HS-27A (cell line): ENCODE measurements around the gene DPM3.
"Not testable (repeated sequence)": the region's sequence is repeated elsewhere in the genome, so short reads cannot be mapped to it uniquely, and the experiment has no call there.

Experiments
- DNase-seq: peaks from one replicate; pipeline ENCODE4 v3.0.0-alpha.2; 2012; ENCODE audit warnings: low read depth, missing footprints

The DPM3 gene

GRCh38 chr1:155125511-155125945 lies 14.8 kb downstream of the DPM3 start:
- DNase-seq = no peak

DNA sequence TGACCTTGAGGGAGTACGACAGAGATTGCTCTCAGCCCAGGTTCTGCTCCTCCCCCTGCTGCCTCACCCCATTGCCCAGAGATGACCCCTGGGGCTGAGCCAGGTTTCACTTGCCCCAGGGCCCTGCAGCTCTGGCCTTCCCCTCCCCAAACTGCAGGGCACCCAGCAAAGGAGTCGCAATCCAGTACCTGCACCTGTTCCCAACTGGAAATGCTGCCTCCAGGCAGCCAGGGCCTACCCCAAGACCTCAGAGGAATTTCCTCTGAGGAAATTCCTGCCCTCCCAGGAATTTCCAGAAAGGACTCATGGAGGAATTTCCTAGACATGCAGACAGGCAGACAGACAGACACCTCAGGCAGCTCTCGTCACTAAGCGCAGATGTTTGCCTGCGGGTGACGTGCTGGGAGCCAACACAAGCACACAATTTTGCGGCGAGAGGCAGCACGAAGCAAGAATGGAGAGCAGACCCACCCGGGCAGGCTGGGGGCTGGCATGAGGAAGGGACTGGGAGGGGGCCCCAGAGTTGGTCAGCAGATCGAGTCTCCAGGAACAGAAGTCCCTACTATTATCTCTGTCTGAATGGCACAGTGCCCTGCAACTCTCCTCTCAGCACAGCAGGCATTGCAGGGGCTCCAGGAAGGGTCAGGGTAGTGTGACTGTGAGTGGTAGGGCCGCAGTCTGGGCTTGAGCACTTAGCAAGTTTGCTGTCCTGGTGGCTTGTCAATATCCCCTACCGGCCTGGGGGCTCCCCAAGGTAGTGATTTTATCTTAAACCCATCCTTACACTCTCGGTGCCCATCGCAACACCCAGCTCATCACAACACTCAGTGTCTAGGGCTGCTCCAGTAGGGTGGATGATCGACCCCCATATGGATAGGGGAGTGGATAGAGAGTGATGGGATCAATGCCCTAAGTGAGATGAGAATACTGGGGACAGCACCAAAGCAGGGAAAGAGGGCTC lies 15.5 kb downstream of the DPM3 start:
- DNase-seq = no peak

- DNase-seq = no peak
Observed at GRCh38 chr1:155123801-155124200, 16.5 kb downstream of the DPM3 start.

GRCh38 chr1:155122308-155122707 lies 18.0 kb downstream of the DPM3 start:
- no peak for DNase-seq

GRCh38 chr1:155121249-155121648 lies 19.1 kb downstream of the DPM3 start:
- DNase-seq = no peak

- DNase-seq = no peak
Observed at GRCh38 chr1:155120253-155120652, 20.1 kb downstream of the DPM3 start.

GRCh38 chr1:155118090-155118489 lies 22.2 kb downstream of the DPM3 start:
- not testable (repeated sequence) for DNase-seq

DNA sequence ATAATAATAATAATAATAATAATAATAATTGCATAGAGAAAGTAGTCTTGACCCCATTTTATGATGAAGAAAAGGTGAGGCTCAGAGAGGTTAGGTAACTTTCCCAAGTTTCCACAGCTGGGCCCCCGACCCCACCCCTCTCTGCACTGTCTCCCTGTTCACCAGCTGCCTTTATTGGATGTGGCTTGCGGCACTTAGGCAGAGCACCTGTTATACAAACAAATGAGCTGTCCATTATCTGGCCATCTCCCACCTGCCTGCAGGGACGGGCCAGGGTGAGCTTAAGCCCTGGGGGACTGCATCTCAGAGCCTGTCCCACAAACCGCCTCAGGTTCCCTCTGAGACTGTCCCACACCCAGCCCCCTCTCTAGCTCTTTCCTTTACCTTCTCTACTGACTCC lies 22.7 kb downstream of the DPM3 start:
- no peak for DNase-seq

GRCh38 chr1:155116113-155116764 lies 24.1 kb downstream of the DPM3 start:
- DNase-seq = no peak

DNA sequence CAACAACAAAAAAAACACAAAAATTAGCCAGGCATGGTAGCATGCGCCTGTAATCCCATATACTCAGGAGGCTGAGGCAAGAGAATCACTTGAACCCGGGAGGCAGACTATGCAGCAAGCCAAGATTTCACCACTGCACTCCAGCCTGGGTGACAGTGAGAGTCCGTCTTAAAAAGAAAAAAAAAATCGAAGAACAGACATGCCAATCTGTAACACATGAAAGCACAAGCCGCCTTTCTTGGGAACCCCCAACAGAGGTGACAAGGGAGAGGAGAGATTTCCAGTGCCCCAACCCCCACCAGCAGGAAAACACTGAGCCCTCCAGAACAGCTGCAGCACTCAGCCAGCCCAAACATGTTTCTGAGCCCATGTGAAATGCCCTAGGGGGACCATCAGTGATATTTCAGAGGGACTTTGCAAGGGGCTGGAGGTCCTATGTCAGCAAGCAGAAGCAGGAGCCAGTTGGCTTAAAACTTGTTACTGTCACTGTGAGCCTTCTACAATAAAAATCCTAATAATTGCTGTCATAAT lies 26.8 kb downstream of the DPM3 start:
- DNase-seq = no peak

DNA sequence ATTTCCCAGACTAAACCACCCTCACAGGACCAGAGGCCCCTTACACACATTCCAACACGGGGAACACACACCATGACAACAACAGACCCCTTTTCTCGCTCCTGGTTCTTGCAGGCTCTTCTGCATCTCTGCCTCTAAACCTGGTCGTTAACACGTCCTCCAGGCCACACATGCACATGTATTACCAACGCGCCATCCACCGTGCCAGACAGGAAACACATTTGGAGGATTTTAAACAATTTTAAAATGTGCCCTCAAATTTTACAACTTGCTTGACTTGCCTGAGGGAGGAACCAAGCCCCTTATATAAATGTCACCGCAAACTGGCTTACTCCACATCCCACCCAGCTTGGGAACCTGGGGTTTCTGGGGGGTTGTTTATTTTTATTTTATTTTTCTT lies 29.5 kb downstream of the DPM3 start:
- DNase-seq = no peak

- no peak for DNase-seq
Observed at GRCh38 chr1:155110381-155110780, 29.9 kb downstream of the DPM3 start.

- DNase-seq = no peak
Observed at GRCh38 chr1:155108296-155108695, 32.0 kb downstream of the DPM3 start.

GRCh38 chr1:155107309-155108264 lies 32.7 kb downstream of the DPM3 start:
- DNase-seq = no peak

- DNase-seq = no peak
Observed at GRCh38 chr1:155106862-155107261, 33.5 kb downstream of the DPM3 start.

- DNase-seq = no peak
Observed at GRCh38 chr1:155105604-155106011, 34.7 kb downstream of the DPM3 start.

DNA sequence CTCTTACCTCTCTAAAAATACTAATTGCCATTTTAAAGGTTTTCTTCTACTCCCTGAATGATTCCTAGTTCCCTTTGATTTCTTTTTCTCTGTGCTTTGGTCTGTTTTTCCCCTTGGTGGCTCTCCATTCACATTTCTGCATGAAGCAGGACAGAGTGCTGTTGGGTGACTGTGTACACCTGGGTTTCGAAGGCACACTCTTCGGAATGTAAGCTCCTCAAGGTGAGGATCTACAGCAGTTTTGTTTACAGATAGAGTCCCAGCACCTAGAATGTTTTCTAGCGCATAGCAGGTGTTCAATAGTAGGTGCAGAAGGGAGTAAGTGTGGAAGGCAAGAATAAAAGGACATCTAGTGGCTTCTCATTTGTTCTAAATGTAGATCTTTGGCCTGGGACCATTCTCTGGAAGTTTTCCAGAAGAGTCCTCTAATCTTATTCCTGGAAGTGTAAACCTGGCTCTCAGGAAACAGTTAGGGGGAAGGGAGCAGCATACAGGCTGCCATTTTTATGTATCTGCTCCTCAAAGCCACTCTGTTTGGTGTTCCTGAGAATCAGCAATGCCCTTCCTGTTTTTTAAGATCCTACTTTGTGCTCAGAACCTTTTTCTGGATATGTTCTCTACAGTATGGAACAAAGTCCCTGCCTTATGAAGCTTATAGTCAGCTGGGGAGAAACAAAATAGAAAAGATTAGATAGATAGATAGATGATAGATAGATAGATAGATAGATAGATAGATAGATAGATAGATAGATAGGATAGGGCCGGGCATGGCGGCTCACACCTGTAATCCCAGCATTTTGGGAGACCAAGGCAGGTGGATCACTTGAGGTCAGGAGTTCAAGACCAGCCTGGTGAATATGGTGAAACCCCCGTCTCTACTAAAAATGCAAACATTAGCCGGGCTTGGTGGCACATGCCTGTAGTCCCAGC lies 35.5 kb downstream of the DPM3 start:
- no peak for DNase-seq

DNA sequence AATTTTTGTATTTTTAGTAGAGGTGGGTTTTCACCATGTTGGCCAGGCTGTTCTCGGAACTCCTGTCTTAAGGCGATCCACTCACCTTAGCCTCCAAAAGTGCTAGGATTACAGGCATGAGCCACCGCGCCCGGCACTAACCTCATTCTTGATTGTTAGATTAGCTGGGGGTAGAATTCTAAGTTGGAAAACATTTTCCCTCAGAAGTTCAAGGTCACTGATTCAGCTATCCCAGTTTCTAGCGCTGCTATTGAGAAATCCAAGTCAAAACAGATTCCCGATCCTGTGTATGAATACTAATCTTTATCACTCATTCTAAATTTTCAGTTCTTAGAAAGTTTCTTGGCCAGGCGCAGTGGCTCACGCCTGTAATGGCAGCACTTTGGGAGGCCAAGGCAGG lies 37.0 kb downstream of the DPM3 start:
- DNase-seq = no peak

DNA sequence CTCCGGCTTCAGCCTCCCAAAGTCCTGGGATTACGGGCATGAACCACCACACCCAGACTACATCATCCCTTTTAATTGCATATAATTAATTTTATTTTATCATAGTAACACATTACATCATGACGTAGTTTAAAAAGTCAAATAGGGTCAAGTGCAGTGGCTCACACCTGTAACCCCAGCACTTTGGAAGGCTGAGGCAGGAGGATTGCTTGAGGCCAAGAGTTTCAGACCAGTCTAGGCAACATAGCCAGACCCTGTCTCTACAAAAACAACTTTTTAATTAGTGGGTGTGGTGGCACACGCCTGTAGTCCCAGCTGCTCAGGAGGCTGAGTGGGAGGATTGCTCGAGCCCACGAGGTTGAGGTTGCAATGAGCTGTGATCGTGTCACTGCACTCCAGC lies 41.0 kb downstream of the DPM3 start:
- DNase-seq = no peak

DNA sequence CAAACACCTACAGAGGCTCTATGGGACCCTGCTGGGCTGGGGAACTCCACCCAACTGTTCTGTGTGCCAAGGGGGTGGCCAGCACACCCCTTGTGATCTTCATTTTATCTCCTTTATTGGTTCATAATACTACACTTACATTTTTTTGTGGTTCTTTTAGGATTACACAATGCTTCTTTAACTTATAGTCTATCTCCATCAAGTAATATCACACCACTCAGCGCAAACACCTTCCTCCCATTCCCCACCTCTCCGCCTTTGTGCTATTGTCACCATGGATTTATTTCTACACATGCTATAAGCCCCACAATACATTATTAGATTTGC lies 45.7 kb downstream of the DPM3 start:
- no peak for DNase-seq
